Mucosa of gallbladder (tissue), 1 donor: Measurements from ENCODE around the gene IKZF1. TPM values are rescaled to one million over a fixed set of nuclear protein-coding genes. Genes with fewer than 3 reads are reported as not detected.

Experiments used
- DNase-seq: peaks from one replicate; pipeline ENCODE4 v3.0.0-alpha.2; 2020; ENCODE audit warnings: low spot score
- total RNA-seq: library from RNA; stranded (reverse); gene quantifications from one replicate; pipeline ENCODE4 v1.2.1, GENCODE V29; 2021
- donor health status: DM: no; HTN: no; CAD: no.

IKZF1 gene
- total RNA-seq, 1 donor from 2014 or later: 17.4 TPM

- no peak for DNase-seq
These were observed 20.8 kb upstream of the IKZF1 start for GRCh38 chr7:50283731-50284130.

- no peak for DNase-seq
These were observed 20.2 kb upstream of the IKZF1 start for GRCh38 chr7:50284296-50284695.

- DNase-seq: no peak
These were observed 19.2 kb upstream of the IKZF1 start for GRCh38 chr7:50285269-50285668.

- no peak for DNase-seq
These were observed 17.4 kb upstream of the IKZF1 start for GRCh38 chr7:50287129-50287528.

- DNase-seq: no peak
These were observed 12.3 kb upstream of the IKZF1 start for GRCh38 chr7:50292165-50292757.

GRCh38 chr7:50292763-50293162 lies 11.8 kb upstream of the IKZF1 start:
- DNase-seq: no peak

- no peak for DNase-seq
These were observed 10.9 kb upstream of the IKZF1 start for GRCh38 chr7:50293509-50294179.

- no peak for DNase-seq
These were observed 9.4 kb upstream of the IKZF1 start for GRCh38 chr7:50295133-50295532.

GRCh38 chr7:50296799-50297198 lies 7.7 kb upstream of the IKZF1 start:
- no peak for DNase-seq

- DNase-seq: no peak
These were observed 5.5 kb upstream of the IKZF1 start for GRCh38 chr7:50298811-50299562.

GRCh38 chr7:50300336-50300735 lies 4.2 kb upstream of the IKZF1 start:
- DNase-seq: no peak

GRCh38 chr7:50302486-50303334 lies 1.8 kb upstream of the IKZF1 start:
- no peak for DNase-seq

GRCh38 chr7:50303335-50304128 lies 984 bp upstream of the IKZF1 start:
- no peak for DNase-seq

GRCh38 chr7:50304911-50305582 lies 531 bp downstream of the IKZF1 start:
- no peak for DNase-seq

GRCh38 chr7:50305583-50306493 lies 1.3 kb downstream of the IKZF1 start:
- no peak for DNase-seq

GRCh38 chr7:50306494-50307367 lies 2.2 kb downstream of the IKZF1 start:
- DNase-seq: no peak

GRCh38 chr7:50307368-50308032 lies 3.0 kb downstream of the IKZF1 start:
- DNase-seq: no peak

GRCh38 chr7:50308203-50308531 lies 3.7 kb downstream of the IKZF1 start:
- no peak for DNase-seq
